Lower leg skin (tissue), 3 donors: Measurements from ENCODE around the gene CD101.

Experiments
- POLR2A ChIP-seq, 2 donors: fragments of 450-650 bp; IDR thresholded peaks; one replicate each; pipeline ENCODE4 v1.6.1; 2016 to 2017; ENCODE audit warnings: antibody characterized with exemption in 2 of 2, mild to moderate bottlenecking in 1 of 2, moderate library complexity in 1 of 2
- TF ChIP-seq, protein P1 (sequence below), 3 donors: fragments of 450-650 bp; IDR thresholded peaks; one replicate each; pipeline ENCODE4 v1.5.1; 2016; ENCODE audit warnings: antibody characterized with exemption in 3 of 3, mild to moderate bottlenecking in 3 of 3, moderate library complexity in 2 of 3

- TF ChIP-seq POLR2A (IDR thresholded peaks at IDR 0.05), result no peak
- TF ChIP-seq, protein P1, sequence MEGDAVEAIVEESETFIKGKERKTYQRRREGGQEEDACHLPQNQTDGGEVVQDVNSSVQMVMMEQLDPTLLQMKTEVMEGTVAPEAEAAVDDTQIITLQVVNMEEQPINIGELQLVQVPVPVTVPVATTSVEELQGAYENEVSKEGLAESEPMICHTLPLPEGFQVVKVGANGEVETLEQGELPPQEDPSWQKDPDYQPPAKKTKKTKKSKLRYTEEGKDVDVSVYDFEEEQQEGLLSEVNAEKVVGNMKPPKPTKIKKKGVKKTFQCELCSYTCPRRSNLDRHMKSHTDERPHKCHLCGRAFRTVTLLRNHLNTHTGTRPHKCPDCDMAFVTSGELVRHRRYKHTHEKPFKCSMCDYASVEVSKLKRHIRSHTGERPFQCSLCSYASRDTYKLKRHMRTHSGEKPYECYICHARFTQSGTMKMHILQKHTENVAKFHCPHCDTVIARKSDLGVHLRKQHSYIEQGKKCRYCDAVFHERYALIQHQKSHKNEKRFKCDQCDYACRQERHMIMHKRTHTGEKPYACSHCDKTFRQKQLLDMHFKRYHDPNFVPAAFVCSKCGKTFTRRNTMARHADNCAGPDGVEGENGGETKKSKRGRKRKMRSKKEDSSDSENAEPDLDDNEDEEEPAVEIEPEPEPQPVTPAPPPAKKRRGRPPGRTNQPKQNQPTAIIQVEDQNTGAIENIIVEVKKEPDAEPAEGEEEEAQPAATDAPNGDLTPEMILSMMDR (IDR thresholded peaks at IDR 0.05), result no peak
These were observed 11.8 kb downstream of the CD101 start for GRCh38 chr1:117013309-117013858.
